Calu3 (cell line): ENCODE measurements around the gene IGF2BP2. TPM values are rescaled to one million over a fixed set of nuclear protein-coding genes. Genes with fewer than 3 reads are reported as not detected.

Source experiments
- BruUV-seq: library from RNA; stranded (reverse); fragments of 400-500 nt; replicated peaks from 2 replicates; lab custom pipeline; 2021; lab: Mats Ljungman, UMichigan
- CTCF ChIA-PET: fragments of 300-600 bp; sonication (Branson Sonifier 250); formaldehyde crosslinking; loops from one replicate; lab custom pipeline; 2022; ENCODE audit warnings: antibody characterized with exemption; lab: Charles Lee
- DNase-seq: peaks from one replicate; pipeline ENCODE4 v3.0.0; 2022
- H3K27ac Mint-ChIP-seq: one replicate; pipeline ENCODE4 v1.8.0; 2022; ENCODE audit warnings: mixed read lengths; ENCODE audit not compliant: unreplicated experiment
- H3K27me3 Mint-ChIP-seq: one replicate; pipeline ENCODE4 v1.8.0; 2022; ENCODE audit warnings: mixed read lengths; ENCODE audit not compliant: unreplicated experiment
- H3K36me3 Mint-ChIP-seq: one replicate; pipeline ENCODE4 v1.8.0; 2022; ENCODE audit warnings: mild to moderate bottlenecking, moderate library complexity, mixed read lengths; ENCODE audit not compliant: insufficient read depth, unreplicated experiment
- H3K4me1 Mint-ChIP-seq: one replicate; pipeline ENCODE4 v1.8.0; 2022; ENCODE audit warnings: mild to moderate bottlenecking, low read depth, mixed read lengths; ENCODE audit not compliant: unreplicated experiment
- H3K4me3 Mint-ChIP-seq: one replicate; pipeline ENCODE4 v1.8.0; 2022; ENCODE audit warnings: mild to moderate bottlenecking, low read depth, moderate library complexity, mixed read lengths; ENCODE audit not compliant: unreplicated experiment
- H3K9me3 Mint-ChIP-seq: one replicate; pipeline ENCODE4 v1.8.0; 2022; ENCODE audit warnings: low read depth, mixed read lengths; ENCODE audit not compliant: unreplicated experiment
- CTCF ChIP-seq: fragments of 200-600 bp; IDR thresholded peaks from one replicate; pipeline ENCODE4 v1.8.0; 2022; ENCODE audit warnings: antibody characterized with exemption; ENCODE audit not compliant: unreplicated experiment
- intact Hi-C: fragments of 100-400 bp; cut with micrococcal nuclease; formaldehyde crosslinking; loops from one replicate; pipeline ENCODE4 v1.10.0; 2022; ENCODE audit not compliant: unreplicated experiment
- total RNA-seq: library from RNA; stranded (reverse); gene quantifications from 2 replicates; pipeline ENCODE4 v1.2.3, GENCODE V29; 2022

The IGF2BP2 gene
- total RNA-seq, 1 experiment from 2014 or later: 156 TPM

GRCh38 chr3:185657211-185657610, 167.6 kb downstream of the IGF2BP2 start:
- Mint-ChIP-seq H3K27ac (no peak overlapping the region), H3K36me3 (peaks cover 78% of the 10 kb centered on the region), H3K9me3 (no peaks in the 10 kb centered on the region), H3K27me3 (no peaks in the 10 kb centered on the region), H3K4me3 (no peak overlapping the region), H3K4me1 (peaks cover 12% of the 10 kb centered on the region)
- no peak for DNase-seq
- intact Hi-C loops: no loop called here
- no TSS peak for BruUV-seq
- CTCF ChIA-PET: interaction anchor here (0.6 kb wide), 1 partner anchor 373 kb away, joined by 7 read pairs; no protein-coding TSS in a partner anchor
- TF ChIP-seq CTCF: no peak

GRCh38 chr3:185656321-185656840, 168.5 kb downstream of the IGF2BP2 start:
- Mint-ChIP-seq H3K4me3 (no peak overlapping the region), H3K9me3 (no peaks in the 10 kb centered on the region), H3K4me1 (peaks cover 12% of the 10 kb centered on the region), H3K27me3 (no peaks in the 10 kb centered on the region), H3K36me3 (peaks cover 78% of the 10 kb centered on the region), H3K27ac (no peak overlapping the region)
- intact Hi-C loops: no loop called here
- no TSS peak for BruUV-seq
- CTCF ChIA-PET: no interaction called here
- no peak for TF ChIP-seq CTCF
- no peak for DNase-seq

GRCh38 chr3:185655426-185656320, 169.2 kb downstream of the IGF2BP2 start:
- BruUV-seq: no TSS peak

GRCh38 chr3:185654758-185655145, 170.1 kb downstream of the IGF2BP2 start:
- no peak overlapping the region for H3K27ac Mint-ChIP-seq
- H3K4me3 Mint-ChIP-seq: no peak overlapping the region
- H3K4me1 Mint-ChIP-seq: peaks cover 12% of the 10 kb centered on the region
- H3K36me3 Mint-ChIP-seq: peaks cover 91% of the 10 kb centered on the region
- intact Hi-C loops: no loop called here
- H3K27me3 Mint-ChIP-seq: no peaks in the 10 kb centered on the region
- DNase-seq: no peak
- CTCF ChIA-PET: no interaction called here
- H3K9me3 Mint-ChIP-seq: no peaks in the 10 kb centered on the region
- BruUV-seq: no TSS peak
- TF ChIP-seq CTCF: no peak

More at GRCh38 chr3:185655426-185656320, 169.2 kb downstream of the IGF2BP2 start:
- intact Hi-C loops: no loop called here
- no peak for TF ChIP-seq CTCF
- Mint-ChIP-seq H3K27ac (no peak overlapping the region), H3K4me3 (no peak overlapping the region), H3K36me3 (peaks cover 82% of the 10 kb centered on the region), H3K9me3 (no peaks in the 10 kb centered on the region), H3K27me3 (no peaks in the 10 kb centered on the region), H3K4me1 (peaks cover 12% of the 10 kb centered on the region)
- DNase-seq: no peak
- CTCF ChIA-PET: no interaction called here
